HG02981 (cell line): ENCODE measurements around the gene CDK1.

Experiments
- ATAC-seq: cut with Tn5 transposase; IDR thresholded peaks from one replicate; pipeline ENCODE4 v1.9.1; 2021; ENCODE audit warnings: mild to moderate bottlenecking, moderate library complexity; ENCODE audit not compliant: unreplicated experiment

The CDK1 gene

DNA sequence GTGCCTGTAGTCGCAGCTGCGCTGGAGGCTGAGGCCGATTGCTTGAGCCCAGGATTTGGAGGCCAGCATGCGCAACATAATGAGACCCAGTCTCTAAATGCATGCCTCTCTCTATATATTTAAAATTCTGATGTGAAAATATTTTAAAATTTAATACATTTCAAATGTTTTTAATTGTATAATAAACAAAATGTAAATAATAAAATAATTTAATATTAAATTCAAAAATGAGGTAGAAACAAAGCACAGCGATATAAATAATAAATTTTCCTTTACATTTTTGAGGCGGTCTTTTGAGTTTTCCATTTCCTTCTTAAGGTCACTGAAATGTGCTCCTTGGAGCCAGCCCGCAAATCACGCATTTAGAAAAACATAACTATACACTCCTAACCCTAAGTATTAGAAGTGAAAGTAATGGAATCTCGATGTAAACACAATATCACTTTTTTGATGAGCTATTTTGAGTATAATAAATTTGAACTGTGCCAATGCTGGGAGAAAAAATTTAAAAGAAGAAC is 523 bp upstream of the CDK1 start:
- peak; percentile 3 for ATAC-seq

- peak; percentile 13 for ATAC-seq
These were observed 906 bp downstream of the CDK1 start for GRCh38 chr10:60778971-60779796.

DNA sequence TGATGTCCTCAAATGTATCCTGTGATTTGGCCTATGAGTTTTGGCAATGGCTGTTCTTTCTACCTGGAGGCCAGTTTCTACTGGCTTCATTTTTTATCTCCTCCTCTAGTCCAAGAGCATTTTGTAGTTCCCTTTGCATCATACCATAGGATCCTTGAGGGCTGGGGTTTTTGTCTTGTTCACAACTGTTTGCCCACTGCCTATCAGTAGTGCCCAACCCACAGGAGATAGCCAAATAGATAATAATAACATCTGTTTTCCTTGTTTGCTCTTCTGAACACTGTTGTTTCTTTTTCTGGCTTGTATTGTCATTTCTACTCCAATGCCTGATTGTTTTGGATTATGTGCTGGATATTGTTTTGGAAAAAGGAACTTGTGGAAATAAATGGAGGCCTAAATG is 3.4 kb downstream of the CDK1 start:
- no peak for ATAC-seq

DNA sequence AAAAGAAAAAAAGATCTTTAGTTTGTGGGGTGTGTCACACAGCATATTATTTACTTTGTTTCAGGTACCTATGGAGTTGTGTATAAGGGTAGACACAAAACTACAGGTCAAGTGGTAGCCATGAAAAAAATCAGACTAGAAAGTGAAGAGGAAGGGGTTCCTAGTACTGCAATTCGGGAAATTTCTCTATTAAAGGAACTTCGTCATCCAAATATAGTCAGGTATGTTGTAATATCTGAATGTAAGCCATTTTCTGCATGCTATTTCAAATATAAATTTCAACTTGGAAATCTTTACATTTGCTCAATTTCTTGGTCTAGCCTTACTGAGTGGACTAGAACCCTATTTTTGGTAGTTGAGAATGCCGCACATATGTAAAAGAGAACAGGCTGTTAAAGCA is 6.4 kb downstream of the CDK1 start:
- ATAC-seq: no peak

DNA sequence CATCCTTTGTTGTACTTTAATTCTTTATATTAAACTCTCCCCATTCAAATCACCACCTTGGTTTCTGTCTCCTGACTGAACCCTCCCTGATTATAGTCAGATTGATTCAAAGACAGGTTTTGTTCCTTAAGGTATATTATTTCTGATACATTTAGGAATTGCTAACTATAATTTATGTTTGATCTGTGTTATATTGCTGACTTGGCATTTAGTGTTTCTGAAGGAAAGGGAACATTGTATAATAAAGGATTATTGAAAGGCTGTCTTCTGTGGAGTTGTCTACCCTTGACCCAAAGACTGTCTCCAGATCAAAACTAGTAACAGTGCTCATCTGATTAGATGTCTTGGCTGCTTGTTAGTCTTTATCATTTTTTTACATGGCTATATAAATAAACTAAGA is 10.3 kb downstream of the CDK1 start:
- no peak for ATAC-seq

DNA sequence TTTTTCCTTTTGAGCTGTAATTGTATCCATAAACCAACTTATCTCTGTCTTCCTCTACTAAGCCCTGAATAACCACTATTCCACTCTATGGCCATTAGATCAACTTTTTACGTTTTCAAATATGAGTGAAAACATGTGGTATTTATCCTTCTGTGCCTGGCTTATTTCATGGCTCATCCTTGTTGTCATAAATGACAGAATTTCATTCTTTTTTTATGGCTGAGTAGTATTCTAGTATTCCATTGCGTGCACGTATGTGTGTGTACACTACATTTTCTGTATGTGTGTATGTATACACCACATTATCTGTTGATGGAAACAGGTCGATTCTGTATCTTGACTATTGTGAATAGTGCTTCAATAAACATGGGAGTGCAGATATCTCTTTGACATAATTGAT is 11.1 kb downstream of the CDK1 start:
- no peak for ATAC-seq

DNA sequence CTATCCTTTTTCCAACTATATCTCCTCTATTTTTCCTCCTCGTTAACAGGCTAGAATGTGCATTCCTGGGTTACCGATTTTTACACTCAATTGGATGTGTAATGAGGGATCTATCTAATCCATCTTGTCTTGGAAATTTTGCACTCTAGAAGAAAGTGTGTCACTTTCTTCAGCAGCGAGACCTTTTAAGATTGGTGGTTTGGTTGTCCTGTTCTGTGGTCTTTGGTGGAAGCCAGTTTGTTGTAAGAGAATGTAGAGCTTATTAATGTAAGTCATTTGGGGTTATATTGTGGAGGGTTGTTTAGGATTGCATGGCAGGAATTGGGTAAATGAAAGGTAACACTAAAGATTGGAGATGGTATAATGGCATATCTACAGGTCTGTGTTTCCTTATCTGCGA is 16.7 kb downstream of the CDK1 start:
- ATAC-seq: no peak

GRCh38 chr10:60795465-60796202 is 17.4 kb downstream of the CDK1 start:
- ATAC-seq: no peak

- ATAC-seq: no peak
These were observed 18.2 kb downstream of the CDK1 start for GRCh38 chr10:60796481-60796880.

DNA sequence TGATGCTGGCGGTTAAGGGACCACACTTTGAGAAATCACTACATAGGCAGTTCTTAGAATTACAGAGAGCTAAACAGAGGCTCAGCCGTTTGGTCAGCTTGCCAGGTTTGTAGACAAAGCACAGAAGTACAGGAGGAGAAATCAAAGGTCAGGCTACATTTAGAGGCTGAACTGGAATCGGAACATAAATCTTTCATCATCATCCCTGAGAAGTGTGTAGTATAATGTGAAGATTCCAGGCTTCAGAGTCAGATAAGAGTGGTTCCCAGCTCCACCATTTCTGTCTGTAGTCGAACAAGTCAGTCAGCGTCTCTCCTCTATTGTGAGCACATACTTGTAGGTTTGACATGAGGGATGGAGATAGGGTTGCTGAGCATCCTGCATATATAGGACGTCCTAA is 18.9 kb downstream of the CDK1 start:
- no peak for ATAC-seq

- ATAC-seq: no peak
These were observed 19.8 kb downstream of the CDK1 start for GRCh38 chr10:60798031-60798430.

DNA sequence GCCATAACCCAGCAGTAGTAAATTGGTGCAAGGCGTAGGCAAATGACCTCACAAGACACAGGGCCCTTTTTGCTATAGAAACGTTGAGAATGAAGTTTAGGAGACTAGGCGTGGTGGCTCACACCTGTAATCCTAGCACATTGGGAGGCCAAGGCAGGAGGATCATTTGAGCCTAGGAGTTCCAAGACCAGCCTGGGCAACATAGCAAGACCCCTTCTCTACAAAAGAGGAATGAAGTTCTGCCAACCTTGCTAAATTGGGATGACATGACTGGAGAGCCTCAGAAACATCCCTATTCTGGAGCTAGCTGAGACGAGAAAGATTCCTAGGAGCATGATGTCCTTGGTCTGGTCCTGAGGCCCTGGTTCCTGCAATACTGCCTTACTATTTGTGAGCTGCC is 20.6 kb downstream of the CDK1 start:
- no peak for ATAC-seq

GRCh38 chr10:60799971-60800650 is 21.8 kb downstream of the CDK1 start:
- ATAC-seq: no peak

DNA sequence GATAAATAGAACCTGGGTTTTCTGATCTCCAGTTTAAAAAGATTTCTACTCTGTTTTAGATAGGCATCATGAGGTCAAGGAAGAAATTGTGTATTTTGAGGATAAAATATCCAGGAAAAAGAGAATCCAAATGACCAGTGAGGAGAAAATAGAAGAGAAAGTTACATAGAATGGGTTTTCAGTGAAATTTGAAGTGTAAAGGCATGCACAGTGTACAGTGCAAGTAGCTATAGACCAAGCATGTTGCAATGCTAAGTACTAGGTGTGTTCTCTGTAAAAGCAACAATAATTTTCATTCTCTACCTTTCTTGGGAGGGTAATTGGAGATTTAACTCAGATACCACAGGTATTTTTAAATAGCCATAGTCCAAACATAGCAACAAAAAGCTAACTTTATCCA is 22.6 kb downstream of the CDK1 start:
- ATAC-seq: no peak

DNA sequence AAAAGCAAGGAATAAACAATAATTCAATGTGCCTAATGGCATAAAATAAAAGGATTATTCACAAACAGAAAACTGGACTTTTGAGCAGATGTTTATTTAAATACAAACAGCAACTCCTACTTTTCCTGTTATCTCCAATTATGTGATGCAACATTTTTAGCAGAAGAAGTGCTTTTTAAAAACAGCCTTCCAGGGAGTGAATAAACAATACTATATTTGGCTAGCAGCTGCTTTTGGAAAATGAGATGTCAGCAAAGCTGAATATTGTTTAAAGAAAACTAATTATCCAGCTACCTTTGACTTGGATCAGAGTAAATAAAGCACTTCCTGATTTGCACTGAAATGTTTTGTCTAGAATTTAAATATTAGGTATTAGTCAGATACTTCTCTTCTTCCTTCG is 23.2 kb downstream of the CDK1 start:
- ATAC-seq: no peak

GRCh38 chr10:60803433-60803832 is 25.2 kb downstream of the CDK1 start:
- no peak for ATAC-seq

GRCh38 chr10:60803865-60804264 is 25.6 kb downstream of the CDK1 start:
- ATAC-seq: no peak

- ATAC-seq: no peak
These were observed 28.6 kb downstream of the CDK1 start for GRCh38 chr10:60806921-60807320.

- no peak for ATAC-seq
These were observed 29.2 kb downstream of the CDK1 start for GRCh38 chr10:60807499-60807898.

- no peak for ATAC-seq
These were observed 29.8 kb downstream of the CDK1 start for GRCh38 chr10:60808036-60808435.

DNA sequence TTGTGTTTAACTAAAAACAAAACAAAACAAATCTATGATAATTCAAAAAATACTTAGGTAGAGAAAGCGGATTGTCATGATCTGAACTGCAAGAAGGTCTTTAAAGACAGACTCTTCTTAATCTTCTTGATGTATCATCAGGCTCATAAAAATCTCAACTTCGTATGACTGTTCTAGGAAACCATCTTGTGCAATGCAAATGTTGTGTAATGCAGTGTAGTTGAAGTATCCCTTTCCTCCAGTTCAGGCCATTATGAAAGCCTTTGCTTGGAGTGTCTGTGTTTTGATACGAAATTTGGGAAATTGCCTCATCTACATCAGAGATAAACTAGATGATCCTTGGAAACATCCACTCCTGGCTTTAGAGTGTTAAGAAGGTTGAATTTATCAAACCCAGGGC is 30.9 kb downstream of the CDK1 start:
- no peak for ATAC-seq
